HCT116 (cell line): ENCODE measurements around the gene UBIAD1. TPM values are rescaled to one million over a fixed set of nuclear protein-coding genes. Genes with fewer than 3 reads are reported as not detected.

Experiments
- ATAC-seq: fragments of 200-7000 bp; cut with Tn5 transposase; 2 replicates; pipeline ENCODE4 v1.9.1; 2020; ENCODE audit warnings: mild to moderate bottlenecking, moderate library complexity
- BruUV-seq: library from RNA; stranded (reverse); fragments of 400-500 nt; replicated peaks from 2 replicates; lab custom pipeline; 2021; lab: Mats Ljungman, UMichigan
- CTCF ChIA-PET: fragments of 300-600 bp; sonication (Branson Sonifier 250); formaldehyde crosslinking; loops from one replicate; lab custom pipeline; 2021; ENCODE audit warnings: antibody characterized with exemption; lab: Charles Lee
- POLR2A ChIA-PET: fragments of 300-600, 350-600 bp; sonication (Branson Sonifier 250); formaldehyde crosslinking; loops from one replicate; lab custom pipeline; 2021; ENCODE audit warnings: antibody characterized with exemption; lab: Charles Lee
- RAD21 ChIA-PET, 2 experiments: fragments of 300-600 bp; sonication (Branson Sonifier 250); formaldehyde crosslinking; loops; one replicate each; lab custom pipeline; 2023; ENCODE audit warnings: low total read pairs in 2 of 2; ENCODE audit not compliant: uncharacterized antibody in 2 of 2, unreplicated experiment in 2 of 2, low non-redundant PET in 1 of 2; lab: Charles Lee
- DNase-seq: peaks from one replicate; pipeline ENCODE4 v3.0.0-alpha.2; 2010; ENCODE audit warnings: low read depth, low spot score
- H2AFZ ChIP-seq: fragments of 200-600 bp; shearing (Covaris generic), sonication (generic); 2 replicates; pipeline ENCODE4 v1.6.1; 2017; ENCODE audit warnings: low read depth, mixed run types, mixed read lengths, antibody characterized with exemption, low read length; ENCODE audit not compliant: poor library complexity, severe bottlenecking
- H3K27ac ChIP-seq: 2 replicates; pipeline ENCODE4 v1.5.1; 2012; ENCODE audit warnings: low read depth, low read length
- H3K27me3 ChIP-seq: fragments of 200-600 bp; sonication (generic); 2 replicates; pipeline ENCODE4 v1.6.1; 2016; ENCODE audit warnings: mixed run types, low read length, mixed read lengths; ENCODE audit not compliant: insufficient read depth
- H3K36me3 ChIP-seq, 2 experiments: fragments of 200-500 bp in 1 of 2; fragments of 200-600 bp in 1 of 2; sonication (Bioruptor generic) in 1 of 2; sonication (generic) in 1 of 2; 2 replicates each; pipeline versions ENCODE4 v1.5.1 to v1.6.1; 2014 to 2016; ENCODE audit warnings: low read length in 2 of 2, inconsistent platforms in 1 of 2, mixed read lengths in 1 of 2, mixed run types in 1 of 2; ENCODE audit not compliant: insufficient read depth in 2 of 2, control insufficient read depth in 1 of 2
- H3K4me1 ChIP-seq, 2 experiments: fragments of 200-600 bp in 1 of 2; sonication (generic) in 1 of 2; 2 replicates each; pipeline versions ENCODE4 v1.5.1 to v1.6.1; 2012 to 2017; ENCODE audit warnings: low read length in 2 of 2, inconsistent platforms in 1 of 2, mild to moderate bottlenecking in 1 of 2, mixed read lengths in 1 of 2, mixed run types in 1 of 2, moderate library complexity in 1 of 2; ENCODE audit not compliant: insufficient read depth in 2 of 2, control insufficient read depth in 1 of 2
- H3K4me2 ChIP-seq: fragments of 200-600 bp; sonication (generic); 2 replicates; pipeline ENCODE4 v1.6.1; 2017; ENCODE audit warnings: mixed run types, low read length, mixed read lengths
- H3K4me3 ChIP-seq, 2 experiments: fragments of 200-600 bp in 1 of 2; sonication (generic) in 1 of 2; replicated peaks in 1 of 2; 2 replicates each; pipeline ENCODE4 v1.5.1; 2011 to 2016; ENCODE audit warnings: low read length in 2 of 2, control low read depth in 1 of 2, low read depth in 1 of 2, mild to moderate bottlenecking in 1 of 2, mixed read lengths in 1 of 2, mixed run types in 1 of 2
- H3K79me2 ChIP-seq: fragments of 200-600 bp; sonication (generic); 2 replicates; pipeline ENCODE4 v1.6.1; 2017; ENCODE audit warnings: mild to moderate bottlenecking, mixed run types, low read length, moderate library complexity, mixed read lengths; ENCODE audit not compliant: insufficient read depth
- H3K9ac ChIP-seq: fragments of 200-600 bp; sonication (generic); 2 replicates; pipeline ENCODE4 v1.6.1; 2016; ENCODE audit warnings: low read length, mixed read lengths
- H3K9me2 ChIP-seq: fragments of 200-600 bp; sonication (generic), shearing (Covaris generic); 2 replicates; pipeline ENCODE4 v1.6.1; 2017; ENCODE audit warnings: mixed run types, mild to moderate bottlenecking, moderate library complexity; ENCODE audit not compliant: insufficient read depth
- H3K9me3 ChIP-seq, 2 experiments: fragments of 200-500 bp in 1 of 2; fragments of 200-600 bp in 1 of 2; sonication (Bioruptor generic) in 1 of 2; sonication (generic) in 1 of 2; 2 replicates each; pipeline ENCODE4 v1.6.1; 2014 to 2017; ENCODE audit warnings: low read length in 2 of 2, mixed read lengths in 2 of 2, inconsistent platforms in 1 of 2, low read depth in 1 of 2, mild to moderate bottlenecking in 1 of 2, mixed run types in 1 of 2, moderate library complexity in 1 of 2; ENCODE audit not compliant: control insufficient read depth in 1 of 2, insufficient read depth in 1 of 2
- H4K20me1 ChIP-seq: fragments of 200-600 bp; sonication (generic), shearing (Covaris generic); 2 replicates; pipeline ENCODE4 v1.6.1; 2017; ENCODE audit warnings: mixed run types, mild to moderate bottlenecking, moderate library complexity; ENCODE audit not compliant: insufficient read depth
- CBX3 ChIP-seq: IDR thresholded peaks from 2 replicates; pipeline ENCODE4 v1.6.1; 2012; ENCODE audit warnings: low read depth
- CEBPB ChIP-seq: IDR thresholded peaks from 2 replicates; pipeline ENCODE4 v1.6.1; 2012; ENCODE audit warnings: low read depth
- CTCF ChIP-seq, 3 experiments: fragments of 200-600 bp in 1 of 3; sonication (generic) in 1 of 3; IDR thresholded peaks in 2 of 3; conservative IDR thresholded peaks in 1 of 3; 2 replicates each; pipeline ENCODE4 v1.5.1; 2012 to 2017; ENCODE audit warnings: low read depth in 2 of 3, low read length in 2 of 3, antibody characterized with exemption in 1 of 3, borderline replicate concordance in 1 of 3, control low read depth in 1 of 3, mild to moderate bottlenecking in 1 of 3, mixed read lengths in 1 of 3, mixed run types in 1 of 3, moderate library complexity in 1 of 3; ENCODE audit not compliant: insufficient read depth in 1 of 3
- EGR1 ChIP-seq: IDR thresholded peaks from 2 replicates; pipeline ENCODE4 v1.6.1; 2012; ENCODE audit warnings: low read depth
- EZH2 ChIP-seq: fragments of 200-600 bp; sonication (generic); IDR thresholded peaks from 2 replicates; pipeline ENCODE4 v1.6.1; 2017; ENCODE audit warnings: antibody characterized with exemption, mixed run types
- EZH2phosphoT487 ChIP-seq: fragments of 200-600 bp; IDR thresholded peaks from 2 replicates; pipeline ENCODE4 v1.6.1; 2018; ENCODE audit warnings: antibody characterized with exemption, borderline replicate concordance
- FOSL1 ChIP-seq: IDR thresholded peaks from 2 replicates; pipeline ENCODE4 v1.6.1; 2012; ENCODE audit warnings: low read depth
- JUND ChIP-seq: IDR thresholded peaks from 2 replicates; pipeline ENCODE4 v1.6.1; 2012
- POLR2A ChIP-seq: IDR thresholded peaks from 2 replicates; pipeline ENCODE4 v1.7.0; 2011; ENCODE audit warnings: borderline replicate concordance; ENCODE audit not compliant: insufficient read depth, insufficient read length; ENCODE audit errors: extremely low read depth
- POLR2AphosphoS5 ChIP-seq: IDR thresholded peaks from 2 replicates; pipeline ENCODE4 v1.6.1; 2011; ENCODE audit warnings: mild to moderate bottlenecking, low read depth, low read length, moderate library complexity
- RAD21 ChIP-seq: IDR thresholded peaks from 2 replicates; pipeline ENCODE4 v1.6.1; 2012; ENCODE audit warnings: low read depth, mild to moderate bottlenecking
- SIN3A ChIP-seq: IDR thresholded peaks from 2 replicates; pipeline ENCODE4 v1.6.1; 2012; ENCODE audit warnings: low read depth
- SRF ChIP-seq: IDR thresholded peaks from 2 replicates; pipeline ENCODE4 v1.6.1; 2012; ENCODE audit warnings: low read depth
- TCF7L2 ChIP-seq: IDR thresholded peaks from 2 replicates; pipeline ENCODE4 v1.7.0; 2011; ENCODE audit warnings: borderline replicate concordance, inconsistent platforms; ENCODE audit not compliant: insufficient read depth, insufficient read length; ENCODE audit errors: extremely low read depth
- YY1 ChIP-seq: IDR thresholded peaks from 2 replicates; pipeline ENCODE4 v1.6.1; 2011; ENCODE audit warnings: low read length, low read depth, moderate library complexity, mild to moderate bottlenecking; ENCODE audit not compliant: insufficient replicate concordance; ENCODE audit errors: extremely low read depth
- ZFX ChIP-seq: fragments of 450-650 bp; IDR thresholded peaks from 2 replicates; pipeline ENCODE4 v1.6.1; 2017
- ZNF274 ChIP-seq: fragments of 200-500 bp; sonication (Bioruptor generic); IDR thresholded peaks from 2 replicates; pipeline ENCODE4 v1.6.1; 2014; ENCODE audit warnings: mild to moderate bottlenecking, low read depth, low read length, inconsistent platforms
- intact Hi-C: fragments of 100-400 bp; cut with micrococcal nuclease; formaldehyde crosslinking; loops from 2 replicates; pipeline ENCODE4 v1.10.0; 2022
- total RNA-seq: library from RNA; stranded (reverse); gene quantifications from one replicate; pipeline ENCODE4 v1.2.1, GENCODE V29; 2021; ENCODE audit not compliant: unreplicated experiment
- TF ChIP-seq, protein P1 (sequence below): IDR thresholded peaks from 2 replicates; pipeline ENCODE4 v1.6.1; 2011; ENCODE audit warnings: mild to moderate bottlenecking, low read length, moderate library complexity; ENCODE audit not compliant: insufficient replicate concordance; ENCODE audit errors: extremely low read depth
- TF ChIP-seq, protein P2 (sequence below): IDR thresholded peaks from 2 replicates; pipeline ENCODE4 v1.6.1; 2012

The UBIAD1 gene
- total RNA-seq, 1 experiment from 2014 or later, result 17.2 TPM

DNA sequence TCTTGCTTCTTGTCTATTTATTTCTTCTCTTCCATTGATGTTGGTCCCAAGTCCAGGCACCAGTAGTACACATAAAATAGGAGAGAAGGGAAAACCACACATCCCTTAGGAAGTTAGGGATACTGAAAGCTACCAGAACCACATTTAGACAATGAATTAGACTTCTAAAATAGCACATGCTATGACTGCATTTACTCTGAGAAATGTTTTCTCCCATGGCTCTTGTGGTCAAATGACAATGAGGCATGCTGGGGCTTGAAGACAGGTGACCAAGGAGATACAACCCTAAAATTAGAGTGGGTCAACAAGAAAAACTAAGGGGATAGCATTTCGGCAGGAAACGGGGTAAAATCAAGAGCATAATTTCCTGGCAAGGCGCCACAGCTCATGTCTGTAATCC lies 27.8 kb upstream of the UBIAD1 start:
- ChIA-PET POLR2A (interaction anchor here (1.0 kb wide), 1 partner anchor 10 kb away, joined by 3 read pairs; no protein-coding TSS in a partner anchor), CTCF (interaction anchor here (0.7 kb wide), 1 partner anchor 400 kb away, joined by 4 read pairs; no protein-coding TSS in a partner anchor), RAD21 (no interaction called here)
- intact Hi-C loops, result no loop called here
- DNase-seq (no peak), ATAC-seq (no peak)
- H3K4me1 ChIP-seq, result no peaks in the 10 kb centered on the region; a peak in 1 of 4 replicates
- H3K4me2 ChIP-seq, result no peak overlapping the region
- H3K27ac ChIP-seq, result no peak overlapping the region
- no peak overlapping the region for H3K9ac ChIP-seq
- H3K9me3 ChIP-seq, result no peaks in the 10 kb centered on the region
- no peaks in the 10 kb centered on the region for H4K20me1 ChIP-seq
- H3K9me2 ChIP-seq, result no peaks in the 10 kb centered on the region
- BruUV-seq, result no TSS peak
- no peaks in the 10 kb centered on the region for H3K79me2 ChIP-seq
- no peak overlapping the region for H3K4me3 ChIP-seq
- H3K27me3 ChIP-seq, result no peaks in the 10 kb centered on the region
- peaks cover 31 to 37% of the 10 kb centered on the region in 2 experiments; a peak in 3 of 4 replicates for H3K36me3 ChIP-seq
- TF ChIP-seq ZNF274 (no peak), CBX3 (no peak), RAD21 (no peak), FOSL1 (no peak), POLR2A (no peak), ZFX (no peak), EZH2 (no peak), JUND (no peak), SRF (no peak), POLR2AphosphoS5 (no peak), EZH2phosphoT487 (no peak), CEBPB (no peak), YY1 (no peak), TCF7L2 (no peak), SIN3A (no peak), CTCF (IDR thresholded peaks at IDR 0.05 in 2 of 3, conservative IDR thresholded peaks at IDR 0.05 in 1 of 3; ENCODE audit: borderline replicate concordance in 1 of 3, insufficient read depth in 1 of 3, low read depth in 2 of 3, low read length in 2 of 3) (no peak), EGR1 (no peak)
- TF ChIP-seq, protein P1, sequence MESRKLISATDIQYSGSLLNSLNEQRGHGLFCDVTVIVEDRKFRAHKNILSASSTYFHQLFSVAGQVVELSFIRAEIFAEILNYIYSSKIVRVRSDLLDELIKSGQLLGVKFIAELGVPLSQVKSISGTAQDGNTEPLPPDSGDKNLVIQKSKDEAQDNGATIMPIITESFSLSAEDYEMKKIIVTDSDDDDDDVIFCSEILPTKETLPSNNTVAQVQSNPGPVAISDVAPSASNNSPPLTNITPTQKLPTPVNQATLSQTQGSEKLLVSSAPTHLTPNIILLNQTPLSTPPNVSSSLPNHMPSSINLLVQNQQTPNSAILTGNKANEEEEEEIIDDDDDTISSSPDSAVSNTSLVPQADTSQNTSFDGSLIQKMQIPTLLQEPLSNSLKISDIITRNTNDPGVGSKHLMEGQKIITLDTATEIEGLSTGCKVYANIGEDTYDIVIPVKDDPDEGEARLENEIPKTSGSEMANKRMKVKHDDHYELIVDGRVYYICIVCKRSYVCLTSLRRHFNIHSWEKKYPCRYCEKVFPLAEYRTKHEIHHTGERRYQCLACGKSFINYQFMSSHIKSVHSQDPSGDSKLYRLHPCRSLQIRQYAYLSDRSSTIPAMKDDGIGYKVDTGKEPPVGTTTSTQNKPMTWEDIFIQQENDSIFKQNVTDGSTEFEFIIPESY, result no peak
- TF ChIP-seq, protein P2, sequence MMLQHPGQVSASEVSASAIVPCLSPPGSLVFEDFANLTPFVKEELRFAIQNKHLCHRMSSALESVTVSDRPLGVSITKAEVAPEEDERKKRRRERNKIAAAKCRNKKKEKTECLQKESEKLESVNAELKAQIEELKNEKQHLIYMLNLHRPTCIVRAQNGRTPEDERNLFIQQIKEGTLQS, result no peak
- H2AFZ ChIP-seq, result no peak overlapping the region
